ENCODE results near the gene INTS11. TPM values are rescaled to one million over a fixed set of nuclear protein-coding genes. Genes with fewer than 3 reads are reported as not detected.

The INTS11 gene
- total and polyA plus RNA-seq, 2 of the 8 experiments (the other 6 are each of a cell fraction or from before 2014, with no cell fraction given), result 113 to 243 TPM

GRCh38 chr1:1315435-1315954, 9.0 kb downstream of the INTS11 start:
- Histone ChIP-seq H3K79me2 (ENCODE audit: control insufficient read depth in 1 of 2, insufficient read depth in 2 of 2, low read length in 2 of 2) (peaks cover 3 to 16% of the 10 kb centered on the region in 2 experiments; a peak in 2 of 4 replicates), H3K4me3 (ENCODE audit: extremely low read depth in 1 of 4, insufficient read depth in 2 of 4, low read depth in 3 of 4, low read length in 4 of 4) (peak overlapping the region in 1 of 4 experiments; percentile 19; a peak in 1 of 8 replicates)
- CTCF ChIA-PET (ENCODE audit: partially characterized antibody), result interaction anchor here (0.7 to 1.7 kb wide), 6 partner anchors 8 to 110 kb away, joined by 3 to 5 read pairs (median 3); no protein-coding TSS in a partner anchor
- no peak for TF ChIP-seq RAD21 (IDR thresholded peaks at IDR 0.05 in 1 of 2, conservative IDR thresholded peaks at IDR 0.05 in 1 of 2; ENCODE audit: low read depth in 2 of 2, low read length in 2 of 2)
- TF ChIP-seq CTCF (IDR thresholded peaks at IDR 0.05; ENCODE audit: control extremely low read depth in 1 of 3, insufficient read depth in 1 of 3, low read depth in 1 of 3, low read length in 3 of 3), result no peak
- no peak for TF ChIP-seq CTBP2 (IDR thresholded peaks at IDR 0.05; ENCODE audit: borderline replicate concordance, insufficient read depth, insufficient read length, low read length)
- TF ChIP-seq YY1 (IDR thresholded peaks at IDR 0.05; ENCODE audit: low read depth, low read length), result peak; percentile 74
- no peak for TF ChIP-seq ZNF274 (IDR thresholded peaks at IDR 0.05; ENCODE audit: borderline replicate concordance, extremely low read depth, low read length)
- TF ChIP-seq BACH1 (IDR thresholded peaks at IDR 0.05; ENCODE audit: low read length), result no peak
- TF ChIP-seq, protein P1, sequence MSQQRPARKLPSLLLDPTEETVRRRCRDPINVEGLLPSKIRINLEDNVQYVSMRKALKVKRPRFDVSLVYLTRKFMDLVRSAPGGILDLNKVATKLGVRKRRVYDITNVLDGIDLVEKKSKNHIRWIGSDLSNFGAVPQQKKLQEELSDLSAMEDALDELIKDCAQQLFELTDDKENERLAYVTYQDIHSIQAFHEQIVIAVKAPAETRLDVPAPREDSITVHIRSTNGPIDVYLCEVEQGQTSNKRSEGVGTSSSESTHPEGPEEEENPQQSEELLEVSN (IDR thresholded peaks at IDR 0.05), result peak; percentile 39; the same call in 1 of the 2 replicates

More at GRCh38 chr1:1315435-1315954, 9.0 kb downstream of the INTS11 start:
- POLR2A ChIA-PET (ENCODE audit: partially characterized antibody), result interaction anchor here (0.6 to 10.1 kb wide), 12 partner anchors 10 to 1111 kb away, joined by 3 to 134 read pairs (median 4); partner anchors contain the start of gene TAS1R3
- no peak for DNase-seq (ENCODE audit: low read depth in 1 of 2, low spot score in 2 of 2)
- H4K91ac ChIP-seq (replicated peaks; ENCODE audit: insufficient read length, low read length), result peak overlapping the region; percentile 82
- H3K4ac ChIP-seq (replicated peaks; ENCODE audit: insufficient read length, low read depth, low read length), result no peak overlapping the region
- no peak overlapping the region for H2AFZ ChIP-seq (ENCODE audit: low read length)
- no peak overlapping the region for H2BK15ac ChIP-seq (ENCODE audit: low read length)
- H3K9ac ChIP-seq (replicated peaks in 1 of 4; ENCODE audit: extremely low read depth in 1 of 4, low read depth in 3 of 4, low read length in 3 of 4), result peak overlapping the region in 2 of 4 experiments; percentile 6 to 18; a peak in 2 of 7 replicates
- H3K56ac ChIP-seq (replicated peaks; ENCODE audit: insufficient read length, low read depth, low read length), result no peak overlapping the region
- peak overlapping the region; percentile 90; the same call in 1 of the 2 replicates for H3K18ac ChIP-seq (ENCODE audit: extremely low read depth, low read length)
- FAIRE-seq, result no peak
- no peaks in the 10 kb centered on the region for H3K9me3 ChIP-seq (ENCODE audit: insufficient read depth in 2 of 2, low read depth in 1 of 2, low read length in 1 of 2)
- H3K27ac ChIP-seq (ENCODE audit: low read depth, low read length), result 0 out of 2 replicates have a peak overlapping the region, but pooled peaks have one; percentile 41
- H3K23ac ChIP-seq (ENCODE audit: insufficient read length), result no peak overlapping the region
- peaks cover 0 to 11% (median 4%) of the 10 kb centered on the region in 4 experiments; a peak in 6 of 7 replicates for H3K4me1 ChIP-seq (replicated peaks in 1 of 4; ENCODE audit: control insufficient read depth in 3 of 4, insufficient read depth in 4 of 4, low read length in 3 of 4)
- H3K4me2 ChIP-seq (ENCODE audit: insufficient read depth in 1 of 2, low read depth in 2 of 2, low read length in 2 of 2), result peak overlapping the region; percentile 33 to 49
- H3K23me2 ChIP-seq (ENCODE audit: low read depth, low read length), result no peaks in the 10 kb centered on the region
- H2BK5ac ChIP-seq (ENCODE audit: low read depth, low read length), result 0 out of 2 replicates have a peak overlapping the region, but pooled peaks have one; percentile 48
- H3K79me1 ChIP-seq (ENCODE audit: low read depth, low read length), result peaks cover 14% of the 10 kb centered on the region
- no peak overlapping the region for H2BK120ac ChIP-seq (replicated peaks; ENCODE audit: low read depth, low read length)
- H2BK20ac ChIP-seq (ENCODE audit: low read length), result no peak overlapping the region
- H2BK12ac ChIP-seq (ENCODE audit: low read depth, low read length), result peak overlapping the region; percentile 50; the same call in 1 of the 2 replicates
- peaks cover 17 to 53% (median 40%) of the 10 kb centered on the region in 4 experiments for H3K36me3 ChIP-seq (ENCODE audit: control insufficient read depth in 2 of 4, insufficient read depth in 4 of 4, low read length in 3 of 4)
- WGBS, 2 experiments (ENCODE audit: extremely low coverage in 1 of 2, insufficient coverage in 1 of 2, insufficient read length in 1 of 2, insufficient replicate concordance in 2 of 2, low coverage in 1 of 2, low lambda C conversion rate in 2 of 2, missing lambda C conversion rate in 1 of 2), result 67% methylated on average over 6 of the region's 26 CpGs; no CpG with 5 or more reads in 1 of the 2 experiments
- H3K14ac ChIP-seq (ENCODE audit: insufficient read length), result no peak overlapping the region
- H4K20me1 ChIP-seq (replicated peaks in 1 of 2; ENCODE audit: control insufficient read depth in 1 of 2, insufficient read depth in 2 of 2, low read length in 2 of 2), result peaks cover 13 to 28% of the 10 kb centered on the region in 2 experiments
- H4K5ac ChIP-seq (ENCODE audit: insufficient read length, low read depth, low read length), result peak overlapping the region; percentile 44
- no peak overlapping the region for H4K8ac ChIP-seq (ENCODE audit: extremely low read depth, insufficient read depth, low read length)
- H2AK5ac ChIP-seq (ENCODE audit: low read depth, low read length), result peak overlapping the region; percentile 60; the same call in 1 of the 2 replicates
- H3K27me3 ChIP-seq (replicated peaks in 1 of 4; ENCODE audit: control insufficient read depth in 3 of 4, extremely low read depth in 1 of 4, insufficient read depth in 3 of 4, low read length in 3 of 4), result no peaks in the 10 kb centered on the region

All from H1 (cell line).